ENCODE data around the gene SDHC. TPM values are rescaled to one million over a fixed set of nuclear protein-coding genes. Genes with fewer than 3 reads are reported as not detected.
A peak's percentile ranks its signal among the peaks of the same experiment; 100 is the strongest.

The SDHC gene
- total and polyA plus RNA-seq, 7 experiments from 2014 or later, result 66.3 to 274 (median 108) TPM

GRCh38 chr1:161307230-161307768 is 6.9 kb upstream of the SDHC start:
- POLR2A ChIA-PET, result interaction anchor here (0.5 to 4.7 kb wide), 4 partner anchors 9 to 125 kb away, joined by 3 to 24 read pairs (median 6); no protein-coding TSS in a partner anchor
- no peaks in the 10 kb centered on the region for H3K27me3 ChIP-seq (ENCODE audit: control insufficient read depth in 2 of 2, insufficient read depth in 2 of 2, low read length in 2 of 2)
- no peak for ATAC-seq
- peaks cover 16 to 19% of the 10 kb centered on the region in 2 donors for H3K4me1 ChIP-seq (ENCODE audit: control insufficient read depth in 2 of 2, insufficient read depth in 2 of 2, low read length in 2 of 2)
- Mint-ChIP-seq H3K36me3 (peaks cover 0 to 7% (median 0%) of the 10 kb centered on the region in 5 donors), H3K27ac (peak overlapping the region; percentile 63 to 98 (median 95)), H3K4me3 (peak overlapping the region in 3 of 10 donors; percentile 13 to 99 (median 33)), H3K27me3 (peaks cover 0 to 7% (median 0%) of the 10 kb centered on the region in 5 donors), H3K9me3 (no peaks in the 10 kb centered on the region), H3K4me1 (peaks cover 27 to 47% (median 41%) of the 10 kb centered on the region in 7 donors)
- peaks cover 0 to 3% (median 0%) of the 10 kb centered on the region in 3 experiments for H3K36me3 ChIP-seq (ENCODE audit: control insufficient read depth in 2 of 3, insufficient read depth in 3 of 3, low read length in 3 of 3)
- peak in 5 of 9 donors; percentile 7 to 31 (median 18) for DNase-seq
- CTCF ChIA-PET, result interaction anchor here (0.6 to 2.0 kb wide), 6 partner anchors 16 to 113 kb away, joined by 3 to 9 read pairs (median 4); partner anchors contain the start of gene TOMM40L
- H3K4me3 ChIP-seq (ENCODE audit: low read length), result no peak overlapping the region
- H3K27ac ChIP-seq (ENCODE audit: low read depth, low read length), result peak overlapping the region; percentile 78
- intact Hi-C loops (cut with micrococcal nuclease), result loop anchor here in 1 of 2 donors (5.0 kb wide), 1 partner anchor 75 kb away; no protein-coding TSS in a partner anchor
- no peaks in the 10 kb centered on the region for H3K9me3 ChIP-seq (ENCODE audit: control insufficient read depth in 2 of 3, low read length in 3 of 3)

DNA sequence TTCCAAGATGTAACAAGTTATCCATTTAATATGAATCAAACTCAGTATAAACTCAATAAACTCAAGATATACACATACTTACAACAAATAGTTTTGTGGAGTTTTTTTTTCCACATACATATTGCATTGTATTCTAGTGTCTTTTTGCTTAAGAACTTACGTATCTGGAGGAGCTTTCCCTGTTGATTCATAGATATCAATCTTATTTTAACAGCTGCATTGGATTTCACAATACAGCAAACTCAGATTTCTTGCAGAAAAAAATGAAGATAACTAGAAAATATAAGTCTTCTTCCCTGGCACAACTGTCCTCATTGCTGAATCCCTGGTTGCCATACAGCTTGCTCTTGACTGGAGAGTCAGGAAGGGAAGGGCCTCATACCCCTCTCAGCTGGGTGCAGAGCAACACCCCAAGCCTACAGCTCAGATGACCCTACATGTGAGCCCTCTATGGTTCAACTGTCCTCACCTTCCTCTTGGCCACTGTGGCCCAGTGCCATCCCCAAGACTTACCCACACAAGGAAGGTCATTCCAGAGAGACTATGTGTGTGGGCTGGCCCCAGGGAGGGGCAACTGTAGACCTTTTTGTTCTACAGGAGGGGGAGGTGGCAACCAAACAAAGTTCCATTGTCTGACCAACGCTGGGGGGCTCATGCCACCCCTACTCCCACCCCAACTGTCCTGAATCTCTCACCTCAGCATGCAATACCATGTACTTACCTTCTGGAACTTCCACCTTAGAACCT is 6.1 kb upstream of the SDHC start:
- Mint-ChIP-seq H3K27ac (peak overlapping the region; percentile 39 to 97 (median 90)), H3K4me1 (peaks cover 27 to 47% (median 36%) of the 10 kb centered on the region in 7 donors), H3K36me3 (peaks cover 0 to 7% (median 0%) of the 10 kb centered on the region in 5 donors), H3K4me3 (peak overlapping the region in 2 of 10 donors; percentile 12 to 58), H3K9me3 (no peaks in the 10 kb centered on the region), H3K27me3 (peaks cover 0 to 7% (median 0%) of the 10 kb centered on the region in 5 donors)
- no peaks in the 10 kb centered on the region for H3K27me3 ChIP-seq (ENCODE audit: control insufficient read depth in 2 of 2, insufficient read depth in 2 of 2, low read length in 2 of 2)
- H3K9me3 ChIP-seq (ENCODE audit: control insufficient read depth in 2 of 3, low read length in 3 of 3), result no peaks in the 10 kb centered on the region
- peaks cover 16 to 19% of the 10 kb centered on the region in 2 donors for H3K4me1 ChIP-seq (ENCODE audit: control insufficient read depth in 2 of 2, insufficient read depth in 2 of 2, low read length in 2 of 2)
- DNase-seq, result no peak
- POLR2A ChIA-PET, result interaction anchor here (0.5 to 4.7 kb wide), 3 partner anchors 10 to 126 kb away, joined by 3 to 24 read pairs (median 3); no protein-coding TSS in a partner anchor
- ATAC-seq, result no peak
- intact Hi-C loops (cut with micrococcal nuclease), result loop anchor here in 1 of 2 donors (5.0 kb wide), 1 partner anchor 74 kb away; no protein-coding TSS in a partner anchor
- peaks cover 0 to 3% (median 0%) of the 10 kb centered on the region in 3 experiments for H3K36me3 ChIP-seq (ENCODE audit: control insufficient read depth in 2 of 3, insufficient read depth in 3 of 3, low read length in 3 of 3)
- CTCF ChIA-PET, result interaction anchor here (1.0 to 1.3 kb wide), 3 partner anchors 73 to 82 kb away, joined by 3 to 4 read pairs (median 3); partner anchors contain the start of gene TOMM40L
- H3K27ac ChIP-seq (ENCODE audit: low read depth, low read length), result no peak overlapping the region
- H3K4me3 ChIP-seq (ENCODE audit: low read length), result no peak overlapping the region

DNA sequence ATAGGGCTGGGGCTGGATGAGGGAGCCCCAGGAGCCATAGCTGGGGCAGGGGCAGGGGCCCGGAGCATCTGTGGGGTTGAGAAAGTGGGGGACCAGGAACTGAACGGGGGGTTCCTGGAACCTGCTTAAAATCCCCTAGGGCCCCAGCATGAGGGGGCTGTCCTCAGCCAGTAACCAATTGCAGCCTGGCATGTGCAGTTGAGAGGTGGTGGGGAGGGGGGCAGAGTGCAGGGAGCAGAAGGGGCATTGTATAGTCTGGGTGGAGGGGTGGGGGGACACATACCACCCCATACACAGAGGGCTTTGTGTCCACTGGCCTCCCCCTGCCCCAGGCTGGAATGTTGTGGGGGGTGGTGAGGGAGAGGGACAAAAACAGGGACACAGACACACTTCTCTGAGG is 4.3 kb upstream of the SDHC start, which contains the start of gene MPZ:
Gene MPZ, minus strand, starts transcription at position 101 of the 400 bp plus-strand sequence. Its CDS starts 63 bp downstream, at position 38.
- Mint-ChIP-seq H3K27me3 (peaks cover 0 to 7% (median 0%) of the 10 kb centered on the region in 5 donors), H3K9me3 (no peaks in the 10 kb centered on the region), H3K36me3 (peaks cover 0 to 5% (median 0%) of the 10 kb centered on the region in 5 donors), H3K4me1 (peaks cover 19 to 42% (median 36%) of the 10 kb centered on the region in 7 donors), H3K27ac (peak within 1 kb of the TSS in 4 of 9 donors; percentile 2 to 97 (median 88)), H3K4me3 (no peak within 1 kb of the TSS)
- H3K4me1 ChIP-seq (ENCODE audit: control insufficient read depth in 2 of 2, insufficient read depth in 2 of 2, low read length in 2 of 2), result peaks cover 2 to 13% of the 10 kb centered on the region in 2 donors
- peaks cover 0 to 7% (median 0%) of the 10 kb centered on the region in 3 experiments for H3K36me3 ChIP-seq (ENCODE audit: control insufficient read depth in 2 of 3, insufficient read depth in 3 of 3, low read length in 3 of 3)
- DNase-seq (no peak), ATAC-seq (no peak)
- POLR2A ChIA-PET, result no interaction called here
- H3K9me3 ChIP-seq (ENCODE audit: control insufficient read depth in 2 of 3, low read length in 3 of 3), result no peaks in the 10 kb centered on the region
- no peaks in the 10 kb centered on the region for H3K27me3 ChIP-seq (ENCODE audit: control insufficient read depth in 2 of 2, insufficient read depth in 2 of 2, low read length in 2 of 2)
- intact Hi-C loops (cut with micrococcal nuclease), result loop anchor here in 1 of 2 donors (5.0 kb wide), 2 partner anchors 72 to 1388 kb away; no protein-coding TSS in a partner anchor
- CTCF ChIA-PET, result no interaction called here
- no peak within 1 kb of the TSS for H3K27ac ChIP-seq (ENCODE audit: low read depth, low read length)
- H3K4me3 ChIP-seq (ENCODE audit: low read length), result no peak within 1 kb of the TSS

GRCh38 chr1:161311595-161312181 is 2.5 kb upstream of the SDHC start:
- intact Hi-C loops (cut with micrococcal nuclease), result loop anchor here in 1 of 2 donors (5.0 kb wide), 1 partner anchor 1389 kb away; no protein-coding TSS in a partner anchor
- Mint-ChIP-seq H3K27me3 (peaks cover 0 to 7% (median 0%) of the 10 kb centered on the region in 5 donors), H3K36me3 (no peaks in the 10 kb centered on the region), H3K4me1 (peaks cover 15 to 46% (median 37%) of the 10 kb centered on the region in 7 donors), H3K27ac (peak overlapping the region in 2 of 9 donors; percentile 53 to 100), H3K9me3 (no peaks in the 10 kb centered on the region), H3K4me3 (no peak overlapping the region)
- Histone ChIP-seq H3K9me3 (ENCODE audit: control insufficient read depth in 2 of 3, low read length in 3 of 3) (no peaks in the 10 kb centered on the region), H3K4me3 (ENCODE audit: low read length) (no peak overlapping the region), H3K36me3 (ENCODE audit: control insufficient read depth in 2 of 3, insufficient read depth in 3 of 3, low read length in 3 of 3) (peaks cover 0 to 4% (median 0%) of the 10 kb centered on the region in 3 experiments), H3K27ac (ENCODE audit: low read depth, low read length) (no peak overlapping the region), H3K27me3 (ENCODE audit: control insufficient read depth in 2 of 2, insufficient read depth in 2 of 2, low read length in 2 of 2) (no peaks in the 10 kb centered on the region), H3K4me1 (ENCODE audit: control insufficient read depth in 2 of 2, insufficient read depth in 2 of 2, low read length in 2 of 2) (peaks cover 0 to 15% of the 10 kb centered on the region in 2 donors)
- CTCF ChIA-PET, result no interaction called here
- POLR2A ChIA-PET, result interaction anchor here (1.2 to 4.3 kb wide), 2 partner anchors 8 to 176 kb away, joined by 4 to 50 read pairs; no protein-coding TSS in a partner anchor
- DNase-seq (no peak), ATAC-seq (no peak)

GRCh38 chr1:161313554-161314200 is 504 bp upstream of the SDHC start:
- ATAC-seq (no peak), DNase-seq (no peak)
- Histone ChIP-seq H3K27ac (ENCODE audit: low read depth, low read length) (peak overlapping the region; percentile 97), H3K4me1 (ENCODE audit: control insufficient read depth in 2 of 2, insufficient read depth in 2 of 2, low read length in 2 of 2) (peaks cover 0 to 15% of the 10 kb centered on the region in 2 donors), H3K36me3 (ENCODE audit: control insufficient read depth in 2 of 3, insufficient read depth in 3 of 3, low read length in 3 of 3) (peaks cover 0 to 4% (median 0%) of the 10 kb centered on the region in 3 experiments), H3K27me3 (ENCODE audit: control insufficient read depth in 2 of 2, insufficient read depth in 2 of 2, low read length in 2 of 2) (no peaks in the 10 kb centered on the region), H3K4me3 (ENCODE audit: low read length) (peak overlapping the region; percentile 72), H3K9me3 (ENCODE audit: control insufficient read depth in 2 of 3, low read length in 3 of 3) (no peaks in the 10 kb centered on the region)
- Mint-ChIP-seq H3K4me3 (peak overlapping the region; percentile 91 to 99 (median 98)), H3K4me1 (peaks cover 13 to 39% (median 32%) of the 10 kb centered on the region in 7 donors), H3K27ac (peak overlapping the region; percentile 98 to 100 (median 99)), H3K27me3 (peaks cover 0 to 7% (median 0%) of the 10 kb centered on the region in 5 donors), H3K9me3 (no peaks in the 10 kb centered on the region), H3K36me3 (no peaks in the 10 kb centered on the region)
- POLR2A ChIA-PET, result interaction anchor here (0.8 to 4.3 kb wide), 21 partner anchors 8 to 244 kb away, joined by 3 to 50 read pairs (median 5); partner anchors contain the start of genes APOA2, ARHGAP30, NDUFS2 and NIT1
- CTCF ChIA-PET, result interaction anchor here (0.7 to 1.8 kb wide), 6 partner anchors 83 to 147 kb away, joined by 3 to 11 read pairs (median 3); partner anchors contain the start of genes PPOX and TOMM40L
- intact Hi-C loops (cut with micrococcal nuclease), result loop anchor here (1.0 to 5.0 kb wide), 7 partner anchors 7 to 1391 kb away; partner anchors contain the start of genes NDUFS2 (in 1 of the 2) and TOMM40L (in 1 of the 2)
